ENCODE data around the gene FBXO9.

DNA sequence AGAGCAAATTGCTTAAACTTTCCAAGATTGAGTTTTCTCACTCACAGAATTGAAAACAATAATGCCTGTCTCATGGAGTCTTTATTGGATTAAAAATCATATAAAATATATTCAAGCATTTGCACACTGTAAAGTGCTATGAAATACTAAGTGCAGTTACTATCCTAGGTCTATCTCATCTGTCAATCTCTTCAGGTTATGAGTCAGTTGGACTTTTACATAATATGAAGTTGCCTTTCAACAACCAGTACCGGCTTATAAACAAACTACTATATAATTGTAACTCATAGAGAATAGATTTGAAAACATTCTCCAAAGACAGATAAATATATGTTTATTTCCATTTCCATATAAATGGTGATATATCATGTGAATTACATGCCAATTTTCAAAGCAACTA lies 49.7 kb upstream of the FBXO9 start:
- TF ChIP-seq, protein P1, sequence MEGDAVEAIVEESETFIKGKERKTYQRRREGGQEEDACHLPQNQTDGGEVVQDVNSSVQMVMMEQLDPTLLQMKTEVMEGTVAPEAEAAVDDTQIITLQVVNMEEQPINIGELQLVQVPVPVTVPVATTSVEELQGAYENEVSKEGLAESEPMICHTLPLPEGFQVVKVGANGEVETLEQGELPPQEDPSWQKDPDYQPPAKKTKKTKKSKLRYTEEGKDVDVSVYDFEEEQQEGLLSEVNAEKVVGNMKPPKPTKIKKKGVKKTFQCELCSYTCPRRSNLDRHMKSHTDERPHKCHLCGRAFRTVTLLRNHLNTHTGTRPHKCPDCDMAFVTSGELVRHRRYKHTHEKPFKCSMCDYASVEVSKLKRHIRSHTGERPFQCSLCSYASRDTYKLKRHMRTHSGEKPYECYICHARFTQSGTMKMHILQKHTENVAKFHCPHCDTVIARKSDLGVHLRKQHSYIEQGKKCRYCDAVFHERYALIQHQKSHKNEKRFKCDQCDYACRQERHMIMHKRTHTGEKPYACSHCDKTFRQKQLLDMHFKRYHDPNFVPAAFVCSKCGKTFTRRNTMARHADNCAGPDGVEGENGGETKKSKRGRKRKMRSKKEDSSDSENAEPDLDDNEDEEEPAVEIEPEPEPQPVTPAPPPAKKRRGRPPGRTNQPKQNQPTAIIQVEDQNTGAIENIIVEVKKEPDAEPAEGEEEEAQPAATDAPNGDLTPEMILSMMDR (conservative IDR thresholded peaks at IDR 0.05) = no peak
- TF ChIP-seq ZFX (IDR thresholded peaks at IDR 0.05) = no peak
